ENCODE measurements around the gene PTPN9.

PTPN9 gene

DNA sequence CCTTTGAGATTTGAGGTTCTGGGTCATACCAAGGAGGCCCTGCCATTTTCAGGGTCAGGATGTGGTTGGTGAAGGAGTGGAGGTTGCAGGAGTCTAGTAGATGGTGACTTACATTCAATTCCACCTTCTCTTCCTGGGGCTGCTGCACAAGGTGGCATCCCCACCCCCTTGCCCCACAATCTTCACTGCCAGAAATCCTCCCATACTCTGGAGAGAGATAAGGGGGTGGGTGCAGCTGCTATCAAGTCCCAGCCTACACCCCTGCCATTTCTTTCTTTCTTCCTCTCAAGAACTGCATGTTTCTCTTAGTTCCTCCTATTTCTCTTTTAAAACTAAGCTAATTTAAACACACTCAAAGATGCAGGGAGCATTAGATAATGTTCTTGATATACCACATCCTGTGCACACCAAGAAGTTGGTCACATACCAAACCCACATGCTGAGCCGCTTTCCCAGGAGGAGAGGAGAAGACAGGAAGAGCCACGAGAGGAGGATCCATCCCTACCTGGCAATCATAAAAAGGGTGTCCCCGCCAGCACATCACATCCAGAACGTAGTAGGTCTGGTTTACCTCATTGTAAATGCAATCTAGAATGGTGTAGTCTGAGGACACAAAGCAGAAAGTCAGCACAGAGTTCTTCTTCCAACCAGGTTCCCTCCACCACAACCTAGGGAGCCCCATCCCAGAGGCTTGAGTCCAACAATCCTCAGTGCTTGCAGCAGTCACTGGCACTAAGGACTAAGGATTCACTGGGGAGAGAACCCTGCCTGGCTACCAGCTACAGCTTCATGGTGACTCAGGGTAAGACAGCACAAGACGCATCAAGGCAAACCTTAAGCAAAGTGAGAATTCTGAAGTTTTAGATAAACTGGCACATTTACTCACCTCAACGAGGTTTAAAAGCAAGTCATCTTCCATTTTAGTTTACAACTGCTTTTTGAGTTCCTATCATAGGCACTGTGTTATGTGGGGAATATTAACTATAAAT, 27.9 kb upstream of the PTPN9 start:
- no peak overlapping the region for H3K4me3 ChIP-seq (ENCODE audit: low read depth, low read length)
- TF ChIP-seq, protein P1, sequence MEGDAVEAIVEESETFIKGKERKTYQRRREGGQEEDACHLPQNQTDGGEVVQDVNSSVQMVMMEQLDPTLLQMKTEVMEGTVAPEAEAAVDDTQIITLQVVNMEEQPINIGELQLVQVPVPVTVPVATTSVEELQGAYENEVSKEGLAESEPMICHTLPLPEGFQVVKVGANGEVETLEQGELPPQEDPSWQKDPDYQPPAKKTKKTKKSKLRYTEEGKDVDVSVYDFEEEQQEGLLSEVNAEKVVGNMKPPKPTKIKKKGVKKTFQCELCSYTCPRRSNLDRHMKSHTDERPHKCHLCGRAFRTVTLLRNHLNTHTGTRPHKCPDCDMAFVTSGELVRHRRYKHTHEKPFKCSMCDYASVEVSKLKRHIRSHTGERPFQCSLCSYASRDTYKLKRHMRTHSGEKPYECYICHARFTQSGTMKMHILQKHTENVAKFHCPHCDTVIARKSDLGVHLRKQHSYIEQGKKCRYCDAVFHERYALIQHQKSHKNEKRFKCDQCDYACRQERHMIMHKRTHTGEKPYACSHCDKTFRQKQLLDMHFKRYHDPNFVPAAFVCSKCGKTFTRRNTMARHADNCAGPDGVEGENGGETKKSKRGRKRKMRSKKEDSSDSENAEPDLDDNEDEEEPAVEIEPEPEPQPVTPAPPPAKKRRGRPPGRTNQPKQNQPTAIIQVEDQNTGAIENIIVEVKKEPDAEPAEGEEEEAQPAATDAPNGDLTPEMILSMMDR (IDR thresholded peaks at IDR 0.05; ENCODE audit: low read depth, low read length): no peak

DNA sequence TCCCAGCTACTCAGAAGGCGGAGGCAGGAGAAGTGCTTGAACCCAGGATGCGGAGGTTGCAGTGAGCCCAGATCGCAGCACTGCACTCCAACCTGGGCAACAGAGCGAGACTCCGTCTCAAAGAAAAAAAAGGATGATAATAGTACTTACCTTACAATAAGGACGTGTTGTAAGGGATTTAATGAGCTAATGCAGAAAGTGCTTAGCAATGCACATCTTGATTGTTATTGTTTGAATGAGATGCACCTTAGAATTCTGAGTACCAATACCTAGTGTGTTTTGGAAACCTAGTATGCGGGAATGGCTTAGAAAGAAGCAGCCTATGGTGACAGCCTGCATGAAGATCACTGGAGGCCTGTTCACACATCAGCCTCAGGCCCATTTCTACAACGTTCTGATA, 26.9 kb upstream of the PTPN9 start:
- TF ChIP-seq, protein P1 (IDR thresholded peaks at IDR 0.05; ENCODE audit: low read depth, low read length): no peak

GRCh38 chr15:75599401-75599800, 20.3 kb upstream of the PTPN9 start:
- no peak overlapping the region for H3K4me3 ChIP-seq (ENCODE audit: low read depth, low read length)
- TF ChIP-seq, protein P1 (IDR thresholded peaks at IDR 0.05; ENCODE audit: low read depth, low read length): no peak

More for the DNA sequence above, 26.9 kb upstream of the PTPN9 start:
- no peak overlapping the region for H3K4me3 ChIP-seq (ENCODE audit: low read depth, low read length)

- no peak overlapping the region for H3K4me3 ChIP-seq (ENCODE audit: low read depth, low read length)
- TF ChIP-seq, protein P1 (IDR thresholded peaks at IDR 0.05; ENCODE audit: low read depth, low read length): no peak
These were observed 19.2 kb upstream of the PTPN9 start for GRCh38 chr15:75598361-75598760.

DNA sequence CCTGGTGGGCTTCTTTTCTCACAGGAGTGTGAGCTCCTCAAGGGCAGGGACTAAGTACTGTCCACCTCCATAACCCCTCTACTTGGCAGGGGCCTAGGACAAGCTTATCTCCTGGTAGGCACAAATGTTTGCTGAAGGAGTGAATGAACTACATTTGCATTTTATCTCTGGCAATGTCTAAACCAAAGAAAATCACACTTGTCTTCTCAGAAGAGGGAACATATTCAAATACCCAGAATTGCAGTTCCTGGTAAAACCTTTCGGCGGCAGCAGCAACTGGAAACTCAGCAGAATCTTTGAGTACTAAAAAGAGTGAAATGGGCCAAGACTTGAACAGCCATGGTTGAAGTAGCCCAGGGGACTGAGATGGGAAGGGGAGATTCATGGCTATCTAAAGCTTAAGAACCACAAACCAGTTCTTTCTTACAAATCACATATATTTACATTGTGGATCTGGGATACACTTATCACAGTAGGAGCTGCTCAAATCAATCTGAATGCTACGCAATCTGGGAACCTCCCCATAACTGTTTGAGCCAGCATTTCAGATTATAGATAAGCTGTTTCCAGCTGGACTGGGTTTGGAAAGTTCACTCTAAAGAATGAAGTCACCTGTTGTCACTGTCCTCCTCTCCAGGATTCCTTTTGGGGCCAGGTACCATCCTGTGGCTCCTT, 18.7 kb upstream of the PTPN9 start:
- no peak overlapping the region for H3K4me3 ChIP-seq (ENCODE audit: low read depth, low read length)
- TF ChIP-seq, protein P1 (IDR thresholded peaks at IDR 0.05; ENCODE audit: low read depth, low read length): no peak; the same call in 1 of the 2 replicates

DNA sequence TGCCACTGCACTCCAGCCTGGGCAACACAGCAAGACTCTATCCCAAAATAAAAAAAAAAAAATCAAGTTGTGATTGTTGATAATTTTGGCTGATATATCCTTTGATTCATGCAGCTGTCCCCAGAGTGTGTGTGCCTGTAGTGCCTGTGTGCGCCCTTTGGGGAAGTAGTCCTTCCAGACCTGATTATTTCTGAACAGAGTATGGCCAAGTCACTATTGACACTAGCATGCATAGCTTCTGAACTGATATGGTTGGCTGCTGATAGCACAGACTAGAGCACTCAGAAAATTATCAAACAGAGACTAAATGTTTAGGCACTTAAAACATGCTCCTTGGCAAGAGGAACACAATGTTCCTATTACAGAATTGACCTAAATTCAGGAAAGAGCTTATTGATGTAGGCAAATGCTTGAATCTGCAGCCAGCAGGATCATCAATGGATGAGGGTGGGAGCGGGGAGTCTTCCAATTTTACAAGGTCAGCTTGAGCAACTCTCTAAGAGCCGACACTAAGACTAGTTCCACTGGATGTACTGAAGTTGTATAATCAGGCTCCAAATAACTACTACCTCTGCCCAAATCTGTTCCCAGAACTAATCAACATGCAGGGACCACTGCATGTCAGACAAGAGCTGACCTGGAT, 17.7 kb upstream of the PTPN9 start:
- TF ChIP-seq, protein P1 (IDR thresholded peaks at IDR 0.05; ENCODE audit: low read depth, low read length): no peak
- H3K4me3 ChIP-seq (ENCODE audit: low read depth, low read length): no peak overlapping the region

Measured in WI38 (cell line).